WTC11 (cell line): Measurements from ENCODE around the gene KAT2B. TPM values are rescaled to one million over a fixed set of nuclear protein-coding genes. Genes with fewer than 3 reads are reported as not detected.

Source experiments
- ATAC-seq: fragments of 200-7000 bp; cut with Tn5 transposase; 2 replicates; pipeline ENCODE4 v1.10.0; 2021; ENCODE audit warnings: mild to moderate bottlenecking, moderate library complexity
- CTCF ChIA-PET: fragments of 300-600 bp; sonication (Branson Sonifier 250); formaldehyde crosslinking; loops from one replicate; lab custom pipeline; 2021; ENCODE audit warnings: antibody characterized with exemption; lab: Charles Lee
- POLR2A ChIA-PET: fragments of 350-600 bp; sonication (Branson Sonifier 250); formaldehyde crosslinking; loops from one replicate; lab custom pipeline; 2021; ENCODE audit warnings: antibody characterized with exemption; lab: Charles Lee
- DNase-seq: peaks from one replicate; pipeline ENCODE4 v3.0.0; 2021; ENCODE audit warnings: low spot score
- H3K27ac Mint-ChIP-seq: 2 replicates; pipeline ENCODE4 v1.8.0; 2021; ENCODE audit warnings: mixed read lengths
- H3K27me3 Mint-ChIP-seq: 2 replicates; pipeline ENCODE4 v1.8.0; 2021; ENCODE audit warnings: low read depth, mild to moderate bottlenecking, moderate library complexity, mixed read lengths
- H3K36me3 Mint-ChIP-seq: 2 replicates; pipeline ENCODE4 v1.8.0; 2021; ENCODE audit warnings: mixed read lengths
- H3K4me1 Mint-ChIP-seq: 2 replicates; pipeline ENCODE4 v1.8.0; 2022; ENCODE audit warnings: mixed read lengths
- H3K4me3 Mint-ChIP-seq: 2 replicates; pipeline ENCODE4 v1.8.0; 2021; ENCODE audit warnings: mild to moderate bottlenecking, moderate library complexity, mixed read lengths
- H3K9me3 Mint-ChIP-seq: 2 replicates; pipeline ENCODE4 v1.8.0; 2021; ENCODE audit warnings: mixed read lengths
- AR ChIP-seq: fragments of 250-450 bp; sonication (Bioruptor Pico); IDR thresholded peaks from 2 replicates; pipeline ENCODE4 v1.9.0; 2021; ENCODE audit warnings: mild to moderate bottlenecking
- FOXJ3 ChIP-seq: sonication (generic); formaldehyde crosslinking; IDR thresholded peaks from 2 replicates; pipeline ENCODE4 v1.9.0; 2021; ENCODE audit warnings: missing genetic modification reagents, mild to moderate bottlenecking, borderline replicate concordance
- FOXK1 ChIP-seq: sonication (generic); formaldehyde crosslinking; IDR thresholded peaks from 2 replicates; pipeline ENCODE4 v1.8.0; 2022; ENCODE audit warnings: mild to moderate bottlenecking, moderate library complexity, missing genetic modification reagents
- JAZF1 ChIP-seq: fragments of 250-450 bp; sonication (Bioruptor Pico); IDR thresholded peaks from 2 replicates; pipeline ENCODE4 v1.9.0; 2021; ENCODE audit warnings: moderate library complexity, mild to moderate bottlenecking, inconsistent platforms
- NFE2L1 ChIP-seq: sonication (generic); formaldehyde crosslinking; IDR thresholded peaks from 2 replicates; pipeline ENCODE4 v1.8.1; 2023; ENCODE audit warnings: missing genetic modification reagents
- NR2C2 ChIP-seq: sonication (generic); formaldehyde crosslinking; IDR thresholded peaks from 2 replicates; pipeline ENCODE4 v1.8.0; 2022; ENCODE audit warnings: mild to moderate bottlenecking, missing genetic modification reagents
- OVOL2 ChIP-seq: fragments of 250-450 bp; sonication (Bioruptor Pico); IDR thresholded peaks from 2 replicates; pipeline ENCODE4 v1.9.0; 2021; ENCODE audit warnings: mild to moderate bottlenecking, borderline replicate concordance
- TCF7 ChIP-seq: sonication (generic); formaldehyde crosslinking; IDR thresholded peaks from 2 replicates; pipeline ENCODE4 v1.8.0; 2022; ENCODE audit warnings: mild to moderate bottlenecking, low read depth, missing genetic modification reagents, moderate library complexity
- ZMAT4 ChIP-seq: fragments of 250-450 bp; sonication (Bioruptor Pico); IDR thresholded peaks from 2 replicates; pipeline ENCODE4 v1.9.0; 2021; ENCODE audit warnings: mild to moderate bottlenecking
- ZNF317 ChIP-seq: sonication (generic); formaldehyde crosslinking; IDR thresholded peaks from 2 replicates; pipeline ENCODE4 v1.8.1; 2023; ENCODE audit warnings: low read depth, mild to moderate bottlenecking, moderate library complexity, missing genetic modification reagents, borderline replicate concordance
- ZNF423 ChIP-seq: fragments of 250-450 bp; sonication (Bioruptor Pico); IDR thresholded peaks from 2 replicates; pipeline ENCODE4 v2.1.2; 2022; ENCODE audit warnings: mild to moderate bottlenecking, moderate library complexity
- total RNA-seq: library from RNA; stranded (reverse); gene quantifications from 3 replicates; pipeline ENCODE4 v1.2.3, GENCODE V29; 2021
- TF ChIP-seq, protein P1 (sequence below): sonication (generic); formaldehyde crosslinking; IDR thresholded peaks from 2 replicates; pipeline ENCODE4 v1.8.1; 2023; ENCODE audit warnings: mild to moderate bottlenecking, missing genetic modification reagents
- TF ChIP-seq, protein P2 (sequence below): sonication (generic); formaldehyde crosslinking; IDR thresholded peaks from 2 replicates; pipeline ENCODE4 v1.8.1; 2022; ENCODE audit warnings: mild to moderate bottlenecking, missing genetic modification reagents, moderate library complexity, borderline replicate concordance
- TF ChIP-seq, protein P3 (sequence below): sonication (generic); formaldehyde crosslinking; conservative IDR thresholded peaks from 2 replicates; pipeline ENCODE4 v1.8.1; 2023; ENCODE audit warnings: mild to moderate bottlenecking, low read depth, missing genetic modification reagents, moderate library complexity
- TF ChIP-seq, protein P4 (sequence below): sonication (generic); formaldehyde crosslinking; IDR thresholded peaks from 2 replicates; pipeline ENCODE4 v1.8.0; 2022; ENCODE audit warnings: mild to moderate bottlenecking, missing genetic modification reagents

The KAT2B gene
- total RNA-seq, 1 experiment from 2014 or later, result 2.7 TPM

GRCh38 chr3:20147361-20147760 is 107.1 kb downstream of the KAT2B start (continued):
- TF ChIP-seq, protein P1, sequence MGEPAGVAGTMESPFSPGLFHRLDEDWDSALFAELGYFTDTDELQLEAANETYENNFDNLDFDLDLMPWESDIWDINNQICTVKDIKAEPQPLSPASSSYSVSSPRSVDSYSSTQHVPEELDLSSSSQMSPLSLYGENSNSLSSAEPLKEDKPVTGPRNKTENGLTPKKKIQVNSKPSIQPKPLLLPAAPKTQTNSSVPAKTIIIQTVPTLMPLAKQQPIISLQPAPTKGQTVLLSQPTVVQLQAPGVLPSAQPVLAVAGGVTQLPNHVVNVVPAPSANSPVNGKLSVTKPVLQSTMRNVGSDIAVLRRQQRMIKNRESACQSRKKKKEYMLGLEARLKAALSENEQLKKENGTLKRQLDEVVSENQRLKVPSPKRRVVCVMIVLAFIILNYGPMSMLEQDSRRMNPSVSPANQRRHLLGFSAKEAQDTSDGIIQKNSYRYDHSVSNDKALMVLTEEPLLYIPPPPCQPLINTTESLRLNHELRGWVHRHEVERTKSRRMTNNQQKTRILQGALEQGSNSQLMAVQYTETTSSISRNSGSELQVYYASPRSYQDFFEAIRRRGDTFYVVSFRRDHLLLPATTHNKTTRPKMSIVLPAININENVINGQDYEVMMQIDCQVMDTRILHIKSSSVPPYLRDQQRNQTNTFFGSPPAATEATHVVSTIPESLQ (CRISPR knock-in tag), result no peak
- TF ChIP-seq OVOL2 (CRISPR knock-in tag) (no peak), NFE2L1 (CRISPR knock-in tag) (no peak), FOXK1 (CRISPR knock-in tag) (no peak), JAZF1 (no peak)
- TF ChIP-seq, protein P2, sequence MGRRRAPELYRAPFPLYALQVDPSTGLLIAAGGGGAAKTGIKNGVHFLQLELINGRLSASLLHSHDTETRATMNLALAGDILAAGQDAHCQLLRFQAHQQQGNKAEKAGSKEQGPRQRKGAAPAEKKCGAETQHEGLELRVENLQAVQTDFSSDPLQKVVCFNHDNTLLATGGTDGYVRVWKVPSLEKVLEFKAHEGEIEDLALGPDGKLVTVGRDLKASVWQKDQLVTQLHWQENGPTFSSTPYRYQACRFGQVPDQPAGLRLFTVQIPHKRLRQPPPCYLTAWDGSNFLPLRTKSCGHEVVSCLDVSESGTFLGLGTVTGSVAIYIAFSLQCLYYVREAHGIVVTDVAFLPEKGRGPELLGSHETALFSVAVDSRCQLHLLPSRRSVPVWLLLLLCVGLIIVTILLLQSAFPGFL (CRISPR knock-in tag), result no peak
- TF ChIP-seq, all 79 proteins: peak for 0

DNA sequence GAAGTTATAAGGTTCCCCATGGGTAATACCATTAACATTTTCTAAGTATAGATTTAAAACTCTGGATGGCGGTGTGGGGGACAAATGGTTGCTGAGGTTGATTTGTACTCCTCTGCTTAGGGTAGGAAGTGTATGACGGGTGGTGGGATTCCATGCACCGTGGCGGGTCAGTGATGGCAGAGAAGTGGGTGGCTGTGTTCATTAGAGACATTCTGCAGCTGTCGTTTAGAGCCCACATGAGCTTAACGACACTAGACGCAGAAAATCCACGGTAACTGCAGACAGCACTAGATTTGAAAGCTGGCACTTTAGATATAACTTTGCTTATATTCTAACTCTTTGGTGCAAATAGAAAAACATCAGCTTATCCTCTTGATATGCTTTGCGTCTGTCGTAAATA is 108.2 kb downstream of the KAT2B start:
- no peaks in the 10 kb centered on the region for H3K27me3 Mint-ChIP-seq
- POLR2A ChIA-PET, result no interaction called here
- no peaks in the 10 kb centered on the region for H3K36me3 Mint-ChIP-seq
- DNase-seq (no peak), ATAC-seq (no peak)
- no peak overlapping the region for H3K4me3 Mint-ChIP-seq
- H3K27ac Mint-ChIP-seq, result no peak overlapping the region
- peaks cover 3% of the 10 kb centered on the region for H3K9me3 Mint-ChIP-seq
- no peaks in the 10 kb centered on the region for H3K4me1 Mint-ChIP-seq
- CTCF ChIA-PET, result no interaction called here
- TF ChIP-seq TCF7 (CRISPR knock-in tag) (no peak), ZMAT4 (no peak)
- TF ChIP-seq, protein P3, sequence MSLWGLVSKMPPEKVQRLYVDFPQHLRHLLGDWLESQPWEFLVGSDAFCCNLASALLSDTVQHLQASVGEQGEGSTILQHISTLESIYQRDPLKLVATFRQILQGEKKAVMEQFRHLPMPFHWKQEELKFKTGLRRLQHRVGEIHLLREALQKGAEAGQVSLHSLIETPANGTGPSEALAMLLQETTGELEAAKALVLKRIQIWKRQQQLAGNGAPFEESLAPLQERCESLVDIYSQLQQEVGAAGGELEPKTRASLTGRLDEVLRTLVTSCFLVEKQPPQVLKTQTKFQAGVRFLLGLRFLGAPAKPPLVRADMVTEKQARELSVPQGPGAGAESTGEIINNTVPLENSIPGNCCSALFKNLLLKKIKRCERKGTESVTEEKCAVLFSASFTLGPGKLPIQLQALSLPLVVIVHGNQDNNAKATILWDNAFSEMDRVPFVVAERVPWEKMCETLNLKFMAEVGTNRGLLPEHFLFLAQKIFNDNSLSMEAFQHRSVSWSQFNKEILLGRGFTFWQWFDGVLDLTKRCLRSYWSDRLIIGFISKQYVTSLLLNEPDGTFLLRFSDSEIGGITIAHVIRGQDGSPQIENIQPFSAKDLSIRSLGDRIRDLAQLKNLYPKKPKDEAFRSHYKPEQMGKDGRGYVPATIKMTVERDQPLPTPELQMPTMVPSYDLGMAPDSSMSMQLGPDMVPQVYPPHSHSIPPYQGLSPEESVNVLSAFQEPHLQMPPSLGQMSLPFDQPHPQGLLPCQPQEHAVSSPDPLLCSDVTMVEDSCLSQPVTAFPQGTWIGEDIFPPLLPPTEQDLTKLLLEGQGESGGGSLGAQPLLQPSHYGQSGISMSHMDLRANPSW (CRISPR knock-in tag), result no peak

GRCh38 chr3:20154078-20154477 is 113.8 kb downstream of the KAT2B start:
- no peak overlapping the region for H3K27ac Mint-ChIP-seq
- ChIA-PET POLR2A (interaction anchor here (0.6 kb wide), 1 partner anchor 177 kb away, joined by 4 read pairs; no protein-coding TSS in a partner anchor), CTCF (interaction anchor here (1.2 kb wide), 1 partner anchor 113 kb away, joined by 4 read pairs; no protein-coding TSS in a partner anchor)
- peaks cover 11% of the 10 kb centered on the region for H3K36me3 Mint-ChIP-seq
- no peaks in the 10 kb centered on the region for H3K4me1 Mint-ChIP-seq
- no peaks in the 10 kb centered on the region for H3K9me3 Mint-ChIP-seq
- H3K27me3 Mint-ChIP-seq, result no peaks in the 10 kb centered on the region
- ATAC-seq, result no peak
- DNase-seq, result no peak
- H3K4me3 Mint-ChIP-seq, result no peak overlapping the region
- no peak for TF ChIP-seq FOXK1 (CRISPR knock-in tag)
- TF ChIP-seq NR2C2 (CRISPR knock-in tag), result no peak
- TF ChIP-seq, protein P4, sequence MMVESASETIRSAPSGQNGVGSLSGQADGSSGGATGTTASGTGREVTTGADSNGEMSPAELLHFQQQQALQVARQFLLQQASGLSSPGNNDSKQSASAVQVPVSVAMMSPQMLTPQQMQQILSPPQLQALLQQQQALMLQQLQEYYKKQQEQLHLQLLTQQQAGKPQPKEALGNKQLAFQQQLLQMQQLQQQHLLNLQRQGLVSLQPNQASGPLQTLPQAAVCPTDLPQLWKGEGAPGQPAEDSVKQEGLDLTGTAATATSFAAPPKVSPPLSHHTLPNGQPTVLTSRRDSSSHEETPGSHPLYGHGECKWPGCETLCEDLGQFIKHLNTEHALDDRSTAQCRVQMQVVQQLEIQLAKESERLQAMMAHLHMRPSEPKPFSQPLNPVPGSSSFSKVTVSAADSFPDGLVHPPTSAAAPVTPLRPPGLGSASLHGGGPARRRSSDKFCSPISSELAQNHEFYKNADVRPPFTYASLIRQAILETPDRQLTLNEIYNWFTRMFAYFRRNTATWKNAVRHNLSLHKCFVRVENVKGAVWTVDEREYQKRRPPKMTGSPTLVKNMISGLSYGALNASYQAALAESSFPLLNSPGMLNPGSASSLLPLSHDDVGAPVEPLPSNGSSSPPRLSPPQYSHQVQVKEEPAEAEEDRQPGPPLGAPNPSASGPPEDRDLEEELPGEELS, result no peak
- no peak for TF ChIP-seq ZNF317
- TF ChIP-seq ZNF423 (CRISPR knock-in tag), result no peak
- TF ChIP-seq, protein P2 (CRISPR knock-in tag), result no peak
- TF ChIP-seq, protein P1 (CRISPR knock-in tag), result no peak
- no peak for TF ChIP-seq AR (CRISPR knock-in tag)
- no peak for TF ChIP-seq FOXJ3 (CRISPR knock-in tag)
